OCI-LY1 (cell line): ENCODE data around the gene MAPK11.

Experiments
- CTCF ChIP-seq: fragments of 200-600 bp; sonication (generic), shearing (Covaris generic); IDR thresholded peaks from 2 replicates; pipeline ENCODE4 v1.5.1; 2017; ENCODE audit warnings: mild to moderate bottlenecking, antibody characterized with exemption, low read length, moderate library complexity, mixed read lengths
- EZH2 ChIP-seq: fragments of 200-600 bp; sonication (generic), shearing (Covaris generic); IDR thresholded peaks from 2 replicates; pipeline ENCODE4 v1.8.0; 2017; ENCODE audit warnings: borderline replicate concordance, mixed run types, mild to moderate bottlenecking, antibody characterized with exemption, low read length, moderate library complexity, mixed read lengths

DNA sequence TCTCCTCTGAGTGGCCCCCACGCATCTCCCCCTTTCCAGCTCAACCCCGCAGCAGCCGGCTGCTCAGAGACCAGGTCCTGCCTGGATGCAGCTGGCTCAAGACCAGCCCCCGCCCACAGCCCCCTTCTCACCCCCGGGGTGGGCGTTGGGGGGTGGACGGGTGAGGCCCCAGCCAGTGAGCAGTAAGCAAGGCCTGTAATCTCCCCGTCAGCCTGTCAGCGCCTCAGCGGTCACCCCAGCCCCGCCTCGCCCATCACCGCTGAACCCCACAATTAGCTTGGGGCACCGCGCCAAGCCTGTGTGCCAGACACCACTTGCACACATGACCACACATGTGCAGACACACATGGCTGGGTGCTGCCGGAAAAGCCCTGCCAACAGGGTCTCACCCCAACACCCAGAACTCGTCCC lies 31.4 kb upstream of the MAPK11 start:
- TF ChIP-seq CTCF (no peak), EZH2 (no peak)
